LHCN-M2 (cell line): Measurements from ENCODE around the gene RNF227. TPM values are rescaled to one million over a fixed set of nuclear protein-coding genes. Genes with fewer than 3 reads are reported as not detected.
A peak's percentile ranks its signal among the peaks of the same experiment; 100 is the strongest.
"Not testable (repeated sequence)": the region's sequence is repeated elsewhere in the genome, so short reads cannot be mapped to it uniquely, and the experiment has no call there.

ENCODE experiments used
- DNase-seq: peaks from one replicate; pipeline ENCODE4 v3.0.0-alpha.2; 2012; ENCODE audit warnings: low read depth
- polyA plus RNA-seq: library from polyadenylated mRNA; unstranded; fragments of >200 nt; gene quantifications from one replicate; pipeline ENCODE4 v1.2.1, GENCODE V29; 2012; ENCODE audit warnings: missing spikeins
- total RNA-seq: library from RNA; depleted of rRNA; stranded (reverse); fragments of >200 nt; gene quantifications from 2 replicates; pipeline ENCODE4 v1.2.3, GENCODE V29; 2014; rRNA removed

RNF227 gene
- total RNA-seq, result 6.9 and 14.2 TPM in 2 replicates
- 2.8 TPM for polyA plus RNA-seq

GRCh38 chr17:7915611-7916384 lies at the start of gene RNF227:
TSS of gene RNF227 (minus strand) at chr17:7916289. CDS start at chr17:7916195, 94 bp downstream.
- peak; percentile 97 for DNase-seq

DNA sequence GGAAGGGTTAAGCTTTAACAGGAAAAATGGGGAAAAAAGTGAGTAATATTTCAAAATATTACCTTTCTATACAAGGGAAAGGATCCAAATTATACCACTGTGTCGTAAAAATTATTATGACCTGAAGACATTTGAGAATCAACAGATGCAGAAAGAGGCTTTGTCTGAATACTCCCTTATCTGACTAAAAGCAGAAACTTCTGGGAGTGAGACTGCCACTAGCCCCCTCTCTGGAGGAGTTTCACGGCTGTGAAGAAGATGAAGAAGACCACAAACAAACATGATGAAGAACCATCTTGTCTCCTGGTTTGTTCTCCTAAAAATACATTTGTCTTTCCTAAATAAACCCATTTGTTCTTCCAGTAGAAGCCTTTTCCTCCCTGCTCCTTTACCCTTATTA lies 45.3 kb upstream of the RNF227 start:
- no peak for DNase-seq

GRCh38 chr17:7959503-7960253 lies 43.6 kb upstream of the RNF227 start:
- DNase-seq, result peak; percentile 49

GRCh38 chr17:7956228-7956965 lies 40.3 kb upstream of the RNF227 start:
- DNase-seq, result no peak

GRCh38 chr17:7955414-7956227 lies 39.5 kb upstream of the RNF227 start:
- no peak for DNase-seq

DNA sequence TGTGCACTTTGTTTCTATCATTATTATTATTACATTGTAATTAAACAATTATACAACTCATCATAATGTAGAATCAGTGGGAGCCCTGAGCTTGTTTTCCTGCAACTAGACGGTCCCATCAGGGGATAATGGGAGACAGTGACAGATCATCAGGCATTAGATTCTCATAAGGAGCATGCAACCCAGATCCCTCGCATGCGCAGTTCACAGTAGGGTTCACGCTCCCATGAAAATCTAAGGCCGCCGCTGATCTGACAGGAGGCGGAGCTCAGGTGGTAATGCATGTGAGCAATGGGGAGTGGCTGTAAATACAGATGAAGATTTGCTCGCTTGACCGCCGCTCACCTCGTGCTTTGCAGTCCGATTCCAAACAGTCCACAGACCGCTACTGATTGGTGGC lies 37.2 kb upstream of the RNF227 start:
- not testable (repeated sequence) for DNase-seq

DNA sequence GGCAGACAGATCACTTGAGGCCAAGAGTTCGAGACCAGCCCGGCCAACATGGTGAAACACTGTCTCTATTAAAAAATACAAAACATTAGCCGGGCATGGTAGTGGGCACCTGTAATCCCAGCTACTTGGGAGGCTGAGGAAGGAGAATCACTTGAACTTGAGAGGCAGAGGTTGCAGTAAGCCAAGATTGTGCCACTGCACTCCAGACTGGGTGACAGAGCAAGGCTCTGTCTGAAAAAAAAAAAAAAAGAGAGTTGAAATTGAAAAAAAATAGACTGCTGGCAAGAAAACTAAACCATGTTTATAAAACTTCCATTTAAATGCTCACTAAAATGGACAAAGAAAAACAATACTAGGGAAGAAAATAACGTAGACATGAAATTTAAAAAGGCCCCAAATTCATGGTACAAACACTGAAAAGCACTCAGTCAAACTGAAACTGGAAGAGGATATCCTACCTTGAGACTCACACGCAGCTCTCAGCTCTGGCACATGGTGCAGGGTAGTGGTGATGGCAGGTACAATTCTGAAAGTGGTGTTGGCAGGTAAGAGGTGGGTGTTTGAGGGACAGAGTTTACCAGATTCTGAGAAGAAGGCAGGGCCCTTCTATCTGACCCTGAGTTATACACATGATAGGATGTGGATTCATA lies 35.2 kb upstream of the RNF227 start:
- DNase-seq, result no peak

- DNase-seq, result no peak
Measured at GRCh38 chr17:7950578-7950977, 34.5 kb upstream of the RNF227 start.

- DNase-seq, result no peak
Measured at GRCh38 chr17:7947651-7948050, 31.6 kb upstream of the RNF227 start.

GRCh38 chr17:7946441-7946840 lies 30.4 kb upstream of the RNF227 start:
- DNase-seq, result no peak

GRCh38 chr17:7945651-7946050 lies 29.6 kb upstream of the RNF227 start:
- DNase-seq, result no peak

- DNase-seq, result no peak
Measured at GRCh38 chr17:7944326-7944725, 28.2 kb upstream of the RNF227 start.

DNA sequence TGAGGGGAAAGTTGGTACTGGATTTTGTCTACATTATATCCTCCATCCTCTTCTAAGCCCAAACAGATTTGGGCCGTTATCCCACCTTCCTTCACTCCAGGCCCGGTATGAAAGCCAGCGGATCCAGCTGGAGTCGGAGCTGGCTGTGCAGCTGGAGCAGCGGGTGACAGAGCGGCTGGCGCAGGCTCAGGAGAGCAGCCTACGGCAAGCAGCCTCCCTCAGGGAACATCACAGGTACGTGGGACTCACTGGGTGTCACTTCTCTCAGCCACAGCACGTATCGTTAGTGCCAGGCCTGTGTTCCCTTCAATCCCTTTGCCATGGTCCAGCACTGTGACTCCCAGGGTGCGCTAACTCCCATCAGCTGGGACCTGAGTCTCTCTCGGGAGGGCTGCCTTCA lies 27.2 kb upstream of the RNF227 start:
- no peak for DNase-seq

DNA sequence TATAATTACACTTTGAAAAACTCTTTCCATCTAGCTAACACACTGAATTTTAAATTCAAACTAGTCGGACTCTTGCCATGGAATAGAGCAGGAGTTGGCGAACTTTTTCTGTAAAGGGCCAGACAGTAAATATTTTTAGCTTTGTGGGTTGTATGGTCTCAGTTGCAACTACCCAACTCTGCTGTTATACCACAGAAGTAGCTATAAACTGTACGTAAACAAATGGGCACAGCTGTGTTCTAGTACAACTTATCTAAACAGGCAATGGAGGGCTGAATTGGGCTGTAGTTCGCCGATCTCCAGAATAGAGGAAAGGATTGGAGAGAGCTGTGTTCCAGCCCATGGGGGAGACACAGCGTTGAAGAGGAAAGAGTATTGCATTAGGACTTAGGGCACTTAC lies 24.7 kb upstream of the RNF227 start:
- DNase-seq, result no peak

DNA sequence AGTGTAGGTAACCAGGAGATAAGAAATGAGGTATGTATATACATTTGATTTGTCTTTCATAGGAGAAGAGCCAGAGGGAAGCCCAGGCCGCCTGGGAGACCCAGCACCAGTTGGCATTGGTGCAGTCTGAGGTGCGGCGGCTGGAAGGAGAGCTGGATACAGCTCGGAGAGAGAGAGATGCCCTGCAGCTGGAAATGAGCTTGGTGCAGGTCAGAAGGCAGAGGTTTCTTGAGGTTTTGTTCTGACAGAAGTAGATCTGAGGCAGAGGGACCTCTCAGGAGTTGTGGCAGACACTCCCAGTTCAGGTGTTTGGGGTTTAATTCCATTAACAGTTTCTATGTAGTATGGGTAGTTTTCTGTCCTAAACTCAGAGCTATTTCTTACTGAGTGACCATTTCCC lies 23.9 kb upstream of the RNF227 start:
- DNase-seq, result no peak

DNA sequence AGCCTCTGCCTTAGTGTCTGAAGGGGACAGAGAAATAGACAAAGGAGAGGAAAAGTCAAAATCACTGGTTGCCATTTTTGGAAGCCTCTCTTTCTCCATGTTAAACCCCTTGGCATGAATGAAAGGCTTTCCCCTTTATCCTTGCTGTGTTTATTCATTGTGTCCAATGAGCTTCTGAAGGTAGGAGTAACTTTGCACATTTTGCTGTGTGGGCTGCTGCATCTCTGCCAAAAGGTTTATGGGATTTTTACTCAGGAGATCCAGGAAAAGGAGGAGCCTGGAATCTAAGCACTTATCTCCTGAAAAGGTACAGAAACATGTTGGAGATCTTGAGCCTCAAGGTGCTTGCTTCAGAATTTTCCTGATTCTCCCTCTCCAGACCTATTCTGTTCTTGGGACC lies 19.8 kb upstream of the RNF227 start:
- no peak for DNase-seq

GRCh38 chr17:7932949-7933348 lies 16.9 kb upstream of the RNF227 start:
- DNase-seq, result peak; percentile 78

GRCh38 chr17:7932483-7932891 lies 16.4 kb upstream of the RNF227 start:
- DNase-seq, result peak; percentile 43

GRCh38 chr17:7931709-7932482 lies 15.8 kb upstream of the RNF227 start, which contains the start of the genes CNTROB and TRAPPC1:
TSS of gene CNTROB (plus strand) at chr17:7932206. CDS start at chr17:7933080, 874 bp downstream.
TSS of gene TRAPPC1 (minus strand) at chr17:7931946. CDS start at chr17:7931829, 117 bp downstream.
- peak; percentile 99 for DNase-seq
